ENCODE results near the gene FRMD1.

The FRMD1 gene

DNA sequence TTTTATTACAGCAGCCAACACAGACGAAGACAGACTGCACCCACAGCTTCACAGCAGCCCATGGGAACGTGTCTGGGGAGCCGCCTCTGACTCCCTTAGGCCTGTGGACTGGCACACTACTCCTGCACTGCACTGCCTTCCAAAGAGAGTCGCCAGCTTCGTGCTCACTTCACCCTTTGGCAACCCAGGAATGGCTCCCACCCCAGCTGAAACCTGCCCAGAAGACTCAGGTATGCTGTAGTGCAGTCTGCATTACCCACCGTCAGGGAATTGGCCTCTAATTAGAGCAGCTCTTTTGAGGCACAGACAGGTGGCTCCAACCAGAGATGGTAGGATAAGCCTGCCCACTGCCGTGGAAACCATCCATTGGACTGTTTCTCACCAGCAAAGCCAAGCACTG lies 39.9 kb upstream of the FRMD1 start:
- no peaks in the 10 kb centered on the region for H3K27me3 ChIP-seq (ENCODE audit: insufficient read depth, insufficient read length)
- TF ChIP-seq SUZ12 (IDR thresholded peaks at IDR 0.05; ENCODE audit: extremely low read depth, insufficient read depth, insufficient read length) (no peak), ZNF274 (IDR thresholded peaks at IDR 0.05; ENCODE audit: low read depth, low read length) (no peak), YY1 (IDR thresholded peaks at IDR 0.05; ENCODE audit: insufficient read depth, insufficient read length) (no peak)
- H3K4me1 ChIP-seq (ENCODE audit: insufficient read depth, insufficient read length), result peaks cover 8% of the 10 kb centered on the region
- peaks cover 13% of the 10 kb centered on the region; the same call in 1 of the 2 replicates for H3K9me3 ChIP-seq (ENCODE audit: insufficient read depth, low read length)
- H3K9ac ChIP-seq (ENCODE audit: insufficient read length, low read depth), result no peak overlapping the region
- DNase-seq (ENCODE audit: low read depth, low spot score), result no peak
- H3K36me3 ChIP-seq (ENCODE audit: insufficient read depth, insufficient read length, low read length), result no peaks in the 10 kb centered on the region
- H3K4me3 ChIP-seq (ENCODE audit: insufficient read length, low read depth), result no peak overlapping the region

DNA sequence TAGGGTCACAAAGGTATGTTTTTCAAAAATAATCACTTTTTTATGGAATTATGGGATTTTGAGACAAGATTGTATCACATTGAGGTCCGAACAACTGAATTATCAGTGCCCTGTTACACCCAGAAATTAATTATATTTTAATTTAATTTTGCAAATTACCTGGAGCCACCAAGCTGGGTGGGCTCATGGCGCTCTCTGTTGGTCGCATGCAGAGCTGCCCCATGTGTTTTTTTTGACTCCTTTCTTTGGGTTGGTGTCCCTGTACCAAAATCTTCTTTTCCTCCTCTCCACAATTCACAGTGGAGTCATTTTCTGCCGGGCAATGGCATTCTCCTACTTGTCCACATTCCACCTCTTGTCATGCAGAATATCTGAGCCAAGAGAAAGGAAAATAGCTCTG lies 38.9 kb upstream of the FRMD1 start:
- TF ChIP-seq ZNF274 (IDR thresholded peaks at IDR 0.05; ENCODE audit: low read depth, low read length), result no peak
- no peak for TF ChIP-seq YY1 (IDR thresholded peaks at IDR 0.05; ENCODE audit: insufficient read depth, insufficient read length)
- no peak for TF ChIP-seq SUZ12 (IDR thresholded peaks at IDR 0.05; ENCODE audit: extremely low read depth, insufficient read depth, insufficient read length)
- no peaks in the 10 kb centered on the region for H3K36me3 ChIP-seq (ENCODE audit: insufficient read depth, insufficient read length, low read length)
- no peak overlapping the region for H3K4me3 ChIP-seq (ENCODE audit: insufficient read length, low read depth)
- peaks cover 13% of the 10 kb centered on the region; the same call in 1 of the 2 replicates for H3K9me3 ChIP-seq (ENCODE audit: insufficient read depth, low read length)
- no peaks in the 10 kb centered on the region for H3K27me3 ChIP-seq (ENCODE audit: insufficient read depth, insufficient read length)
- H3K9ac ChIP-seq (ENCODE audit: insufficient read length, low read depth), result no peak overlapping the region
- DNase-seq (ENCODE audit: low read depth, low spot score), result no peak
- peaks cover 8% of the 10 kb centered on the region for H3K4me1 ChIP-seq (ENCODE audit: insufficient read depth, insufficient read length)

DNA sequence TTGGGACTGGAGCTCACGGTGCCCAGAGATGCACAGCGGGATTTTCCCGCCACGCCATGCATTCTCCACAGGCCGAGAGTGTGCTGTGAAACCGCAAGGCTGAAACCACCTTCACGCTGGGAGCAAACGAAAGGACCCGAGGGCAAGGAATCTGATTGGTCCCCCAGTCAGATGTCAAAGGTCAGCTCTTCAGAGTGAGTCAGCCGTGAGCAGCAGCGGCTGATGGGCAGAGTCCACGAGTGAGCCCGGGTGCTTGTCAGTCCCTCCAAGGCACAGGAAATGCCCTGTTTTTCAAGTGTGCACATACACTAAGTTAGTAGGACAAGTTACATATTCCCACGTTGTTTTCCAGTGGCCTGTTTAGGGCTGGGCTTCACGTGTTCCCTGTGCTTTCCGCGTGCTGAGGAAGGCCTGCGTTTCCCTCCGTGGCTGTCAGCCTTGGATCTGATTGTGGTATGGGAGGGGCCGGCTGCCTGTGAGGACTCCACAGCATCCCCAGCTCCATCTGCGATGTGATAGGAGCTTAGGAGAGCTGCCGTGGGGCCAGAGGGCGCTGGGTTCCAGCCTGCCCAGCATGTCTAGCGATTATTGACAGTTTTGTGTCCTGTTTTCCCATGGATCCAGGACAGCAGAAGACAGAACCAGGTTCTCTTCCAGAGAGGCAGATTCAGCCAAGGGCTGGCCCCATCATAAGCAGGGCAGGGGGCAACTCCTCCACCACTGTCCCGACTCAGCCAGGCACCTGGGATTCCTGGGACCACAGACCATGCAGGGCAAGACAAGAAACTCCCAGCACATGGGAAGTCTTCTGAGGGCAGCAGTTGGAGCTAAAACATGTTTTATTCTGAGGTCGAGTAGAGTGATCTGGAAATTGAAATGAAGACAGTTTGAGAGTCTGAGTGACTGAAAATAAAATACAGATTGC lies 38.2 kb upstream of the FRMD1 start:
- no peak for TF ChIP-seq ZNF274 (IDR thresholded peaks at IDR 0.05; ENCODE audit: low read depth, low read length)
- DNase-seq (ENCODE audit: low read depth, low spot score), result no peak
- Histone ChIP-seq H3K36me3 (ENCODE audit: insufficient read depth, insufficient read length, low read length) (no peaks in the 10 kb centered on the region), H3K4me1 (ENCODE audit: insufficient read depth, insufficient read length) (peaks cover 8% of the 10 kb centered on the region), H3K27me3 (ENCODE audit: insufficient read depth, insufficient read length) (no peaks in the 10 kb centered on the region), H3K9me3 (ENCODE audit: insufficient read depth, low read length) (peaks cover 8% of the 10 kb centered on the region; the same call in 1 of the 2 replicates), H3K9ac (ENCODE audit: insufficient read length, low read depth) (no peak overlapping the region), H3K4me3 (ENCODE audit: insufficient read length, low read depth) (no peak overlapping the region)

DNA sequence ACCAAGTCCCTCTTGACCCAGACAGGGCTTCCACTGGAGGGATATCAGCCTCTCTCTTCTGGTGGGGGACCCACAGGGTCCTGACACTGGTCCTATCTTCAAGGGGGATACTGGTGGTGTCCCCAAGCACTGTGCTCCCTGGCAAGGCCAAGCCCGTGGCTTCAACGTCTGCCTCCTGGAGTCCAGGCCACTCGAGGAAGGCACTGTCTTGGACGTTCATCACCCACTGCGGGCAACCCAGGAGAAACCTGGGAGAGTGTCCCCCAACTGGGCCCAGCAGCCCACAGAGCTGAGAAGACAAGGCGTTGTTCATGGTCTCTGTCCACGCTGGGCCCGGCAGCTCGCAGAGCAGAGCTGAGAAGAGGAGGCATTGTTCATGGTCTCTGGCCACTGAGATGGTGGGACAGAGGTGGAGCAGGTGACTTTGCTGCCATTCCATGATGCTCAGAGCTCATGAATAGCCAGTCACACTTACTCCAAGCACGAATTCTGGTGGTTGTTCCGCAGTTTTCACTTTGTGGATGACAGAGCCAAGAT lies 37.5 kb upstream of the FRMD1 start:
- H3K9ac ChIP-seq (ENCODE audit: insufficient read length, low read depth), result no peak overlapping the region
- H3K36me3 ChIP-seq (ENCODE audit: insufficient read depth, insufficient read length, low read length), result no peaks in the 10 kb centered on the region
- H3K4me3 ChIP-seq (ENCODE audit: insufficient read length, low read depth), result no peak overlapping the region
- no peak for TF ChIP-seq ZNF274 (IDR thresholded peaks at IDR 0.05; ENCODE audit: low read depth, low read length)
- no peak for TF ChIP-seq SUZ12 (IDR thresholded peaks at IDR 0.05; ENCODE audit: extremely low read depth, insufficient read depth, insufficient read length)
- no peak for TF ChIP-seq YY1 (IDR thresholded peaks at IDR 0.05; ENCODE audit: insufficient read depth, insufficient read length)
- H3K9me3 ChIP-seq (ENCODE audit: insufficient read depth, low read length), result peaks cover 8% of the 10 kb centered on the region; the same call in 1 of the 2 replicates
- no peaks in the 10 kb centered on the region for H3K27me3 ChIP-seq (ENCODE audit: insufficient read depth, insufficient read length)
- DNase-seq (ENCODE audit: low read depth, low spot score), result no peak
- peaks cover 4% of the 10 kb centered on the region for H3K4me1 ChIP-seq (ENCODE audit: insufficient read depth, insufficient read length)

DNA sequence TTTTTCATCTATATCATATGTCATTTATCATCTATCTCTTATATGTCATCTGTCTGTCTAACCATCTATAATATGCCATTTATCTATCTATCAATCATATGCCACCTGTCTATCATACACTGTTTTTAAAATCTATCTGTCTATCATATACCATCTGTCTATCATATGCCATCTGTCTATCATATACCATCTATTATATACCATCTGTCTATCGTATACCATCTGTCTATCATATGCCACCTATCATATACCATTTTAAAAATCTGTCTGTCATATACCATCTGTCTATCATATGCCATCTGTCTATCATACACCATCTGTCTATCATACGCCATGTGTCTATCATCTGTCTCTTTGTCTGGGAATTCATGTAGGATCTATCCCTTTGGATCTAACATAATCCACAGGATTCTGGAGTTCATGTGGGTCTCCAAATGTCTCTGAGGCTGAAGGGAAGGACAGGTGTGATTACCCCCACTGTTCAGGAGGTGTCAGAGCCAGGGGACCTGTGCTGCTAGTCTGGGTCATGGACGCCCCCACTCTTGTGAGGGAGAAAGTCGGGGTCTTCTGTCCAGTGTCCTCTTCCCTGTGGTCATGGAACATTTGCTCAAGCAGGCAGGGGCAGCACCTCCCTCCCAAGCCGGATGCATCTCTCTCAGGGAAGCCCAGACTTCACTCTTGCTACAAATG lies 36.9 kb upstream of the FRMD1 start:
- Histone ChIP-seq H3K9me3 (ENCODE audit: insufficient read depth, low read length) (peaks cover 8% of the 10 kb centered on the region; the same call in 1 of the 2 replicates), H3K4me1 (ENCODE audit: insufficient read depth, insufficient read length) (peaks cover 4% of the 10 kb centered on the region), H3K27me3 (ENCODE audit: insufficient read depth, insufficient read length) (no peaks in the 10 kb centered on the region), H3K4me3 (ENCODE audit: insufficient read length, low read depth) (no peak overlapping the region), H3K36me3 (ENCODE audit: insufficient read depth, insufficient read length, low read length) (no peaks in the 10 kb centered on the region), H3K9ac (ENCODE audit: insufficient read length, low read depth) (no peak overlapping the region)
- TF ChIP-seq YY1 (IDR thresholded peaks at IDR 0.05; ENCODE audit: insufficient read depth, insufficient read length) (no peak), SUZ12 (IDR thresholded peaks at IDR 0.05; ENCODE audit: extremely low read depth, insufficient read depth, insufficient read length) (no peak), ZNF274 (IDR thresholded peaks at IDR 0.05; ENCODE audit: low read depth, low read length) (no peak)
- DNase-seq (ENCODE audit: low read depth, low spot score), result no peak

DNA sequence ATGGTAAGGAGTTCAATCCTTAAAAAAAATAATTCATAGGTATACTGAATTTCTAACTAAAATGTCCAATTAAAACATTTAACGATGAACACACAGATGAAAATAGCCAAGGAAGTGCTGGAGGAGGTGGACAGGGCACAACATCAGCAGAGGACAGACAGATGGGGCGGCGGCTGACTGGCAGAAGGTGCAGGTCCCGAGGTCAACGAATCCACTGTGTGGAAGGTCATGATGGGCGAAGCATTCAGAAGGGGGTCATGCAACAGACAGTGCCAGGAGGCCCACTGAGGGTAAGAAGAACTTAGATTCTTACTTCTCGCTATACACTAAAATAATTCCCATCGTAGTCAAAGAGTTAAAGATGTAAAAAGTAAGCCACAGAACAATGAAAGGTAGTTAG lies 34.2 kb upstream of the FRMD1 start:
- H3K4me1 ChIP-seq (ENCODE audit: insufficient read depth, insufficient read length), result no peaks in the 10 kb centered on the region
- H3K9ac ChIP-seq (ENCODE audit: insufficient read length, low read depth), result no peak overlapping the region
- no peaks in the 10 kb centered on the region for H3K27me3 ChIP-seq (ENCODE audit: insufficient read depth, insufficient read length)
- no peak overlapping the region for H3K4me3 ChIP-seq (ENCODE audit: insufficient read length, low read depth)
- peaks cover 8% of the 10 kb centered on the region; the same call in 1 of the 2 replicates for H3K9me3 ChIP-seq (ENCODE audit: insufficient read depth, low read length)
- no peaks in the 10 kb centered on the region for H3K36me3 ChIP-seq (ENCODE audit: insufficient read depth, insufficient read length, low read length)
- DNase-seq (ENCODE audit: low read depth, low spot score), result no peak
- TF ChIP-seq ZNF274 (IDR thresholded peaks at IDR 0.05; ENCODE audit: low read depth, low read length) (no peak), SUZ12 (IDR thresholded peaks at IDR 0.05; ENCODE audit: extremely low read depth, insufficient read depth, insufficient read length) (no peak), YY1 (IDR thresholded peaks at IDR 0.05; ENCODE audit: insufficient read depth, insufficient read length) (no peak)

DNA sequence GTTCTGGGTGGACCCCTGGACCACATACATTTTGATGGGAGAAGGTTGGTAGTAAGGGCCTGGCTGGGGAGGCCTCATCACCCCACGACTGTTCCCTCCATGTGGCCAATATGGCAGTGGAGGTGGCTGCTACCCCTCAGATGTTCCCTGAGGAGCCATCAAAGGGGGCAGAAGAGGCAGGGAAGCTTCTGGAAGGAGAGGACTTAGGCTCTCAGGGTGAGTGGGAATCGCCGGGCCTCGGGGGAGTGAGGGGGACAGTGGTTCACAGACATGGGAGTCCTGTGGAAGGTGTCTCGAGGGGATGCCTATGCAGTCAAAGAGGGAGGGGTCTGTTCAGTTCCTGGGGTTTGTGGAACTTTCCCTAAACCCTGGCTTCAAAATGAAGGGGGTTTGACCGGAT lies 32.9 kb upstream of the FRMD1 start:
- no peaks in the 10 kb centered on the region for H3K36me3 ChIP-seq (ENCODE audit: insufficient read depth, insufficient read length, low read length)
- TF ChIP-seq YY1 (IDR thresholded peaks at IDR 0.05; ENCODE audit: insufficient read depth, insufficient read length), result no peak
- TF ChIP-seq SUZ12 (IDR thresholded peaks at IDR 0.05; ENCODE audit: extremely low read depth, insufficient read depth, insufficient read length), result no peak
- TF ChIP-seq ZNF274 (IDR thresholded peaks at IDR 0.05; ENCODE audit: low read depth, low read length), result no peak
- no peaks in the 10 kb centered on the region for H3K4me1 ChIP-seq (ENCODE audit: insufficient read depth, insufficient read length)
- H3K4me3 ChIP-seq (ENCODE audit: insufficient read length, low read depth), result no peak overlapping the region
- no peak for DNase-seq (ENCODE audit: low read depth, low spot score)
- no peaks in the 10 kb centered on the region for H3K27me3 ChIP-seq (ENCODE audit: insufficient read depth, insufficient read length)
- no peak overlapping the region for H3K9ac ChIP-seq (ENCODE audit: insufficient read length, low read depth)
- H3K9me3 ChIP-seq (ENCODE audit: insufficient read depth, low read length), result peaks cover 7% of the 10 kb centered on the region; the same call in 1 of the 2 replicates

Measured in NT2/D1 (cell line).